ENCODE results near the gene MAGI2.
"Not testable (repeated sequence)": the region's sequence is repeated elsewhere in the genome, so short reads cannot be mapped to it uniquely, and the experiment has no call there.

Gene MAGI2

GRCh38 chr7:78326876-78327275 lies 1126.6 kb downstream of the MAGI2 start:
- DNase-seq, result no peak

GRCh38 chr7:78326189-78326588 lies 1127.3 kb downstream of the MAGI2 start:
- no peak for DNase-seq

GRCh38 chr7:78323118-78323517 lies 1130.3 kb downstream of the MAGI2 start:
- DNase-seq, result no peak

GRCh38 chr7:78322231-78322630 lies 1131.2 kb downstream of the MAGI2 start:
- not testable (repeated sequence) for DNase-seq

- no peak for DNase-seq
Measured at GRCh38 chr7:78317371-78317770, 1136.1 kb downstream of the MAGI2 start.

- no peak for DNase-seq
Measured at GRCh38 chr7:78316110-78316509, 1137.4 kb downstream of the MAGI2 start.

GRCh38 chr7:78315119-78315518 lies 1138.3 kb downstream of the MAGI2 start:
- no peak for DNase-seq

GRCh38 chr7:78311181-78311580 lies 1142.3 kb downstream of the MAGI2 start:
- DNase-seq, result no peak

GRCh38 chr7:78307892-78308291 lies 1145.6 kb downstream of the MAGI2 start:
- DNase-seq, result no peak

GRCh38 chr7:78306634-78307033 lies 1146.8 kb downstream of the MAGI2 start:
- DNase-seq, result no peak

GRCh38 chr7:78301407-78301806 lies 1152.1 kb downstream of the MAGI2 start:
- DNase-seq, result no peak

- DNase-seq, result no peak
Measured at GRCh38 chr7:78299088-78299487, 1154.4 kb downstream of the MAGI2 start.

- no peak for DNase-seq
Measured at GRCh38 chr7:78296644-78297371, 1156.7 kb downstream of the MAGI2 start.

GRCh38 chr7:78296046-78296597 lies 1157.3 kb downstream of the MAGI2 start:
- DNase-seq, result no peak

GRCh38 chr7:78289471-78289870 lies 1164.0 kb downstream of the MAGI2 start:
- not testable (repeated sequence) for DNase-seq

GRCh38 chr7:78284945-78285344 lies 1168.5 kb downstream of the MAGI2 start:
- DNase-seq, result no peak

- no peak for DNase-seq
Measured at GRCh38 chr7:78280276-78280675, 1173.2 kb downstream of the MAGI2 start.

- no peak for DNase-seq
Measured at GRCh38 chr7:78279457-78279856, 1174.0 kb downstream of the MAGI2 start.

- DNase-seq, result no peak
Measured at GRCh38 chr7:78279032-78279431, 1174.4 kb downstream of the MAGI2 start.

- DNase-seq, result no peak
Measured at GRCh38 chr7:78267141-78267540, 1186.3 kb downstream of the MAGI2 start.

- no peak for DNase-seq
Measured at GRCh38 chr7:78265486-78265885, 1188.0 kb downstream of the MAGI2 start.

GRCh38 chr7:78265071-78265470 lies 1188.4 kb downstream of the MAGI2 start:
- DNase-seq, result no peak

GRCh38 chr7:78264105-78264504 lies 1189.4 kb downstream of the MAGI2 start:
- no peak for DNase-seq

GRCh38 chr7:78261739-78262138 lies 1191.7 kb downstream of the MAGI2 start:
- no peak for DNase-seq

- no peak for DNase-seq
Measured at GRCh38 chr7:78261302-78261701, 1192.2 kb downstream of the MAGI2 start.
